HG03469 (cell line): Measurements from ENCODE around the gene GOT1.

Source experiments
- ATAC-seq: cut with Tn5 transposase; IDR thresholded peaks from one replicate; pipeline ENCODE4 v1.9.1; 2021; ENCODE audit warnings: mild to moderate bottlenecking, moderate library complexity, moderate number of reproducible peaks; ENCODE audit not compliant: unreplicated experiment

Gene GOT1

DNA sequence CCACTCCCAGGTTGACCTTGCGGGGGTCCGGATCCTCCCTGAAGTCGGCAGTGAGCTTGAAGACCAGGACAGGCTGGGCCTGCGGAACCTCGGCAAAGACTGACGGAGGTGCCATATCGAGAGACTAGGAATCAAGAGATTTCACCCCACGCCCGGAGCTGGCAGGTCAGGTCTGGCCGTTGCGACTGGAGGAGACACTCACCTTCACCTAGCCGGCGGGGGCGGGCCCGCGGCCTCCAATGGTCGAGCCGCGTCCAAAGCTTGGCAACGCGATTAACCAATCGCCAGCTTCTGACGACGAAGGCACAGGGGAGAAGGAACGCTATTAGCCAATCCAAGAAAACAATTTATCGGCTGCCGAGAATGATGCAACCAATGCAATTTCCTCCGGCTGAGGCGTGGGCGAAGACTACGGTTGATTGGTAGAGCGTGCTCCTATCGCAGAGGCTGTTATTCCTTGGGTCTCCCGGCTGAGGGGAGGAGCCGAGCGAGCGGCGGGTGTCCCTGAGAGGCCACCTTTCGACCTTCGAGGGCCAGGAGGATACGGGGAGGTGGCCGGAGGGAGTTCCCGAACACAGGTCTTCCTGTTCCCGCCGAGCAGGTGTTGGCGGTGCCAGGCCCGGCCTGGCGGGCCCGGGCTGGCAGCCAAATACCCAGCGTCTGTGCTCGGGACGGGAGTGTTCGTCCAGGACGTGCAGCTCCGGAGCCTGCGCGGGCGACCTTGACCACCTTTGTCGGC is at the start of gene GOT1:
Gene GOT1 (minus strand): TSS at position 174 of the 739 bp plus-strand sequence. CDS start 59 bp downstream, at position 115.
- ATAC-seq, result peak; percentile 92

DNA sequence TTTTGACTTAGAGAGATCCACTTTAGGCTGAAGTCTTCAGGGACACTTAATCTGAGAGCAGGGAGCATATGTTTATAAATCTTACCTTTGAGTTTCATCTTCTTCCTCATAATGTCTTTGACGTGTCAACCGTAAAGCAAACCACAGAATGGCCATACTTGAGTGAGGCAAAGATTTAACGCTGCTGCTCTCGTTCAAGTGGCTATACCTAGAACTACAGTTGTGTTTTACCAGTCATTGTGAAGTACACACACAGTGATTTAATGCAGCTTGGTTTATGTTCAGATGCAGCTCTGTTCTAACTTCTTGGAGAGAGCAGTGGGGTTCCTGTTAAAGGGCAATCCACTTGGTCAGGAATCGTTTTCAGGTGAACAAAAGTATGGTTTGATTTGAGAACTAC is 39.9 kb upstream of the GOT1 start:
- no peak for ATAC-seq

DNA sequence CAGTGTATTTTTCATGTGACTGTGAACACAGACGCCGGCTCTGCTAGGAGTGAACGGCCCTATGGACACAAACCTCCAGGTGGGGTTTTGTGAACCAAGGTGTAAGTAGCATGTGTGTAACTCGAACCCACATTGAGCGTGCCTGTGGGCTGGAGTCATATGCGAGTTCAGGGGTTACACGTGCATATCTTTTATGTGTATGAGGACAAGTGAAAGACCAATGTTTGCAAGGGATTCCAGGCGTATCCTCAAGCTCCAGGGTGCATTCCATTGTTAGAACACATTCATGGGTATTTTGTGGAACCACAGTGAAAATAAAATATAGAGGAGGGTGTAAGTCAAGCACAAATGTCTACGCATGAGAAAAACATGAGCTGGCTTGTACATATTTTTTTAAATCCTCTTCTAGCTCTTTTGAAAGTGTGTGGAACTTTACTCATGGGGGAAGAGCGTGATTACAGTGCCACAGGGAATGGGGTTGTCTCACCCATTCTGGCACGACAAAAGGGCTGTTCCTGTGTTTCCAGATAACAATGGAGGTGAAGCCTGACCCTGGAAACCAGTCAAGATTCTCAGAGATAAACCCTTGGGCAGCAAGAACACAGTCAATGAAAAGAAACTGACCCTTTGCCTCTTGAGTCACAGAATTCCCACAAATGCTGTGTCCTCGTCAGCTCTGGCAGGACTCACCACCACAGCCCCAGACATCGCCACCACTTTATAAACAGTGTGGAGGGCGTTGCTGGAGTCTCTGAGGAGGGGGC is 37.0 kb upstream of the GOT1 start:
- no peak for ATAC-seq

DNA sequence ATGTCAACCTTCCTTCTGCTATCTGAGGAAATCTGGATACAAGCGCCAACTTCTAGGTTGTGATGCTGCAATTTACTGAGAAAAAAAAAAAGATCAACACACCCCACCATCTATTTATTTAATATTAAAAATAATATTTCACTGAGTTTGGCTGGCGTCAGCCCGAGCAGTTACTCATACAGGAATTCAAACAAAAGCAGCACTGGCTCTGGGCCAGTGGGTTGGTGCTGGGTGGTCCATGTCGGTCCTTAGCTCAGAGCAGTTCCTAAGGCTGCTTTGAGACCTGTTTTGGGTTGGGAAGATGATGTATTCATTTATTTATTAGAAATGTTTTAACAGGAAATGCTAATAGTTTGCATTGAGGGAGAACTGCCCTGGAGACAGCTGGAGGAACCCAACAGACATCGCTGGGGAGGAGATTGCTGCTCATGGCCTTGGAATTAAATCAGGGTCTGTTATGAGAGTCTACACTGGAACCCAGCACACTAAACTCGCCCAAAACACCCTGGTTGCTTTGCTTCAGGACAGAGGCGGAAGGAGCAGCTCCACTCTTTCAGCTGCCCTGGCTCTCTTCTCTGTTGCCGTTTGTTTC is 36.3 kb upstream of the GOT1 start:
- no peak for ATAC-seq

DNA sequence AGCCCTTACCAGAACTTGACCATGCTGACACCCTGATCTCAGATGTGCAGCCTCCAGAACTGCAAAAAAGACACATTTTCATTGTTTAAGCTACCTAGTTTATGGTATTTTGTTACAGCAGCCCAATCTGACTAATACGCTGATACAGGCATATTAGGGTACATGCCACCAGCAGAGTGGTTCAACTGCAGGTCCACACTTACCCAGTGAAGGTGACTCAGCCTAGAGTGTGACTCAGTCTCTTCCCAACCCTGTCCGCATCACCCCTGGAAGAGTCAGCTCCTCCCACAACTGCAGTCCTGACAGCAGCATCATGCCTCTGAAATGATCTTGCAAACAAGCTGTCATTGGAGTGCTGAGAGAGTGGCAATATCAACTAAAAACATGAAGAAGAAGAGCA is 30.8 kb upstream of the GOT1 start:
- no peak for ATAC-seq

DNA sequence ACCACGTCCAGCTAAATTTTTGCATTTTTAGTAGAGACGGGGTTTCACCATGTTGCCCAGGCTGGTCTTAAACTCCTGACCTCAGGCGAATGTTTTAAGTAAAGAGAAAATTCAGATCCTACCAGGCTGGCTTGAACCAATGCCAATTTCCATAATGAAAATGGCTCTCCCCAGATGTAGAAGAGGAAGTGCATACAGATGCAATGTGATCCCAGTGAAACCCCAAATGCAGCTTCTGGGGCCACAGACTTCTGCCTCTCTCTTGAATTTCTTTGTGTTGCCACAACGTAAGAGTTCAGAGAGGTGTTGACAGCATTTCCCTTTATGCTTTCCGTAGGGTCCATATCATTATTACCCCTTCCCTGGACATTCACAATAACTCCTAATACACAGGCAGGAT is 29.6 kb upstream of the GOT1 start:
- ATAC-seq, result no peak

DNA sequence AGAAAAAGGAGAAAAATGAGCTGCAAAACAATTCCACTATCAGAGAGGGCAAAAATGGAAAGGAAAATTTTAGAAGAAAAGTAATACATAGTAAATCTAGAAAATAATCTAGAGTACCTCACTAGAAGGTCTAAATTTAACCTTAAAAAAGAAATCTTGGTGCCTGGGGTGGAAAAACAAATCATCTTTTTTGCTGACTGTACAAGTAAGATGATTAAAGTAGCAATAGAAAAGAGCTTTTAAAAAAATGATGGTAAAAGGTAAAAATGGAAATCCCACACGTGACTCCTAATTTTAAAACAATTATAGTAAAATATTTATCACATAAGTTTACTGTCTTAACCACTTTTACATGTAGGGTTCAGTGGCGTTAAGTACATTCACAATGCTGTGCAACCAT is 28.8 kb upstream of the GOT1 start:
- ATAC-seq, result no peak

DNA sequence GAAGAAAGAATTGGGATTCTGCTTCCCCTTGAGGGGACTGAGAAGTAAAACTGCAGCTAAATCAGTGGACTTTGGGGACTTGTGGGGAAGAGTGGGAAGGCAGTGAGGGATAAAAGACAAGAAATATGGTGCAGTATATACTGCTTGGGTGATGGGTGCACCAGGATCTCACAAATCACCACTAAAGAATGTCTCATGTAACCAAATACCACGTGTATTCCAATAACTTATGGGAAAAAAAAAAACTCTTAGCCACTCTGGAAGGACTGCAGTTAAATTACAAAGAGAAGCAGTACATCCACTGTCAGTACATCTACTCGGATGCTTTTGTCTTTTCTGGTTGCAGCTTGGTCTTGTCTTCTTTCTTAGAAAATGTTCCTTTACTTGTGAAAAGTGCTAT is 27.4 kb upstream of the GOT1 start:
- ATAC-seq, result no peak

DNA sequence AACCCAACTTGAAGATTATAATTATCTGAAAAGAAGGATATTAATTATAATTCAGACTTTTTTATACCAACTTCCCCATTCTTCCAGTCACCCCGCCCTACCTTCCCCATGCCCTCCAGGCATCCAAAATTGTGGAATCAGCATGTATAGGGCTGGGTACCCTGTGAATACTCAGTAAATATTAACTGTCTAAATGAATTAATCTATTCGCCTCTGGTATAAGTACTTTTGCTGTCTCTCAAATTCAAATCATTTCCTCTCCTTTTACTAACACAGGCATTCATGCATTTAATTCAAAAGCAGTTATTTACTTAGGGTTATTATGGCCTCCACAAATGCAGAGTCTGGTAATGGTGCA is 26.5 kb upstream of the GOT1 start:
- no peak for ATAC-seq

DNA sequence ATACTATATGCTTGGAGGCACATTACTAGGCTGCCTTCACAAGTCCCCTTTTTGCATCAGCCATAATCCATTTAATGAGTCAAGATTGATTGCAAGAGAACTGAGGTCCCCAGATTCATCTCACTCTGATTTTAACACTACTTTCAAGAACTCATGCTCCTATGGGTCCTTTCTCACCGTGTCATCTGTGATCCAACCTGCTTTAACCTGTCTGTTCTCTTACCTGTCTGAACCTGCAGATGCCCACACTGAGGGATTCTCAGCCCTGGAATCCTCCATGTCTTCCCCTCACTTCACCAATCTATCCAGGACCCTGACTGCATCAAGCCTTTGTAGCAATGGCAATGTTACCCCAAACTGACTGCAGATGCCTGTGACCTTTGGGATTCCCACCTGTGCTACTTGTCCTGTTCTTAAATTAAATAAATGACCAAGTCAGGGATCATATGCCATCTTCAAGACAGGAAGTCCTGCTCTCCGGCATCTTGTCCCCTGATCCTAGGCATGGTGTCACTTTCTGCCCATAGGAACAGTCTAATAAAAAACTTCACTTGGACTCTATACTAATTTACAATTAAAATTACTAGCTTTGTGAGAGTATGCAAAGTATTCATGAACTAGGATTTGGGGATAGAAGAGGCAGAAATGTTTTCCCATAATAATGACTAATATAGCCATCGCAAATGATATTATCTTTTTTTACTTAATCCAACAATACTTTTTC is 25.9 kb upstream of the GOT1 start:
- no peak for ATAC-seq

DNA sequence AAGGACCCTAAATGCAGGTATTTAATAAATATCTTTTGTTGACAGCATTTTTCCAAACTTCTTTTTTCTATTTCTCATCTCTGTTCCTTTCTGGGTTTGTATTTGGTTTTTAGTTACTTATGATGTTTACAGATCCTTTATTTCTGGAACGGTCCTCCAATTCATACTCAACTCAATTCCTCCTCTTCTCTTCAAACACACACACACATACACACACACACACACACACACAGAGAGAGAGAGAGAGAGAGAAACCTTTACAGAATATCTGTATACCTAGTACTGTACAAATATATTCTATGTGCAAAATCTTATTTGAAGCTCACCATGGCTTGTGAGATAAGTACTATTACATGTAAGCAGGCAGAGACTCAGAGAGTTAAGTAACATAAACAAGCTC is 21.6 kb upstream of the GOT1 start:
- ATAC-seq, result no peak

DNA sequence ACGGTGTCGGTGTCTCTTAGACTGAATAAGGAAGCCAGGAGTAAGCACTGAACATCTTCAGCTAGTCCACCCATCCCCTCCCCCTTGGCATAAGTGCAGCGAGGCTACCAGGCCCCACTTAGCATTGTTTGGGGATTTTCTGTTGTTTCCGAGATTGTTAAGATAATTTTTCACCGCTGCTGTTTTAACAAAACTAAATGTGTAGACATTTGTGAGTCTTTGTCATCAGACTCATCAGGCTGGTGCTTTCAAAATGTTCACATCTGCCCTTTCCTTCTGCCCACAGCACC is 21.0 kb upstream of the GOT1 start:
- ATAC-seq, result no peak

DNA sequence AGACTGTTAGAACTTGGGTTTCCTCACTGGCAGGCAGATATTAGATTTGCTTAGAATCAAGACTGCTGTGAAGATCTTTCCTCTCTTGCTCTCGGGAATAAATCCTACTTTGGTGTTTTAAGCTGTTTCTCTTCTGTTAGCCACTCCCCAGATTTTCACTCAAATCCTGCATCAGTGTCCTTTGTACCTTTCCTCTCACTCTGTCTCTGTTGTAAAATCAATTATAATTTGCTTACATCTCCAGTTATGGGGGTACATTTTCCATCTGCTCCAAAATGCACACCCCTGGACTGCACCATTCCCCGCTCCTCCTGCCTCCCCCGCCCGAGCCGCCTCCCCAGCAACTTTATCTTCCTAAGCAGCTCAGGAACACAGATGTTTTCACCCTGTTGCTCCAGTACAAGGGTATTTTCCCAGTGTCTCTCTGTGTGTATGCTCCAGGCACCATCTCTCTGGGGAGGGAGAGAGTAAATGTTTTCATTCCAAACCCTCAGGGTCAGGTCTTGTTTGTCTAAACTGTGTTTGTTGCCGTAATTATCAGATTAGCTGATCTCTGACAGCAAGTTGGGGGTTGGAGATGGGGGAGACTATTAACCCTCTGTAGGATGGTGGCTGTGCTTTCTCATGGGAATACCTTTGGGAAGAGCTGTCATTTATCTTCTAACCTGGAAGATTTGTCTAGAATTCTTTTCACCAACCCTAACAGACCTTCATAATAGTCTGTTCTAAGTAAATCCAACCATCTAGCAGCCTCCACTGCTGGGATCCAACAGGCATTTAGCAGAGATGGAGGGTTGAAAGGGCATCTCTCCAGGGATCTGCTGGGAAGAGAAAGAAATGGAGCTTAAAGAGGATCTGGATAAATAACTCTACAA is 20.4 kb upstream of the GOT1 start:
- ATAC-seq, result no peak

DNA sequence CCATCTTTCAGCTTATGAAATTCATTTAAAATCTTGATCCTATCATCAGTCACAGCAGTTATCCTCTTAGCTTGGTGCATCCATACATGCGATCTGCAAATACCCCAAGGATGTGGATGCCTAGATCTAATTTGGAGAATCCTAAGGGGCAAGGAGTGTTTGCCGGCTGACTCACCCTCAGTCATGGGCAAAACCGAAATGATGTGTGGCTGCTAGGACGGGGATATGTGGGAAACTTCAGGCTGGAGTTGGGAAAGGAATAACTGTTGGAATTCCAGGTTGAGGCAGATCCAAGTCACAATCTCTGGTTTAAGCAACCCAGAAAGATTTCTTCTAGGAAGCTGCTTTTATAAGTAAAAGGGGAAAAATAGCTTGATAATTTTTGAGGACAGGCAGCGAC is 19.7 kb upstream of the GOT1 start:
- no peak for ATAC-seq

DNA sequence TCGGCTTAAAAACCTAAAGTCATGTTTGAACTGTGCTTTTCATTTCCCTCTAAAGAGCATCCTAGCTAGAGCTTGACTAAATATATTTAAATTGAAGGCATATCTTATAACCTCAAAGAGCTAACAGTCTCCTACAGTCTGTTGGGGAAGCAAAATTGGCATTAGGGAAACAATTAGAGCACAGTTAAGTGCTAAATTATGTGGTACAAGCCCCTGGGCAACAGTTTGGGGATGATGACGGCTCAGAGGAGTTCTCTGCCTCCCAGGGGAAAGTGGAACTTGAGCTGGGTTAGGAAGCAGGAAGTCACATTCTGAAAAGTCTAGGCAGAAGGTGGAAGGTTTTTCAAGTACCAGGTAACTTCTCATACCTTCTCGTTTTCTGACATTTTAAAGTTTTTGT is 18.6 kb upstream of the GOT1 start:
- ATAC-seq, result no peak

DNA sequence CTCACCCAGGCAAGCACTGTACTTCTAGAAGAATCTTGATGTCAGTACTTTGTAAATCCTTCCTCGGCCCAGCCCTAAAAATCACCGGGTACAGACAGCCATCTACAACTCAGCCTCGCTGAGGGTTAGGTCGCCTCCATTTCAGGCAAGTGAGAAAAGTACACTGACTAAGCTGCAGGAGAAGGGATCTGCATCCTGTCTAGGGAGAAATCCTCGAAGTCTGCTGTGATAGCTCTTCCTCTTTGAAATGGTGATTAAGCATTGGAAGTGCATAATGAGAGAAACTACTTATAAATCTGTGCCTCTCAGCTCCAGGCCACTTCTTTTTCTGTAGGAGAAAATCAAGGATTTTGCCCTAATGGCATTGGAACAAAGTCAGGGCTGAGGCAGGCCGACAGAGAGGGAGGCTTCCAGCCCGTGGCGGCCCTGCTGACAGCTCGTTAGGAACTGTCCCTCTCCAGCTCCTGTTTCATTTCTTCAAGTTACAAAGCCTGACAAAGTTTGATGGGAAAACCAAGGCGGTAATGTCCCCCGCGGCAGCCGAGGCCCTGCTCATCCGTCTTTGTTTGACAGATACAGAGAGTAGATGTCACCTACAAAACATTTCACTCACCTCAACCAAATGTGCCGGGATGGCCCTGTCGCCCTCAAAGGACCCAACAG is 14.1 kb upstream of the GOT1 start:
- no peak for ATAC-seq

DNA sequence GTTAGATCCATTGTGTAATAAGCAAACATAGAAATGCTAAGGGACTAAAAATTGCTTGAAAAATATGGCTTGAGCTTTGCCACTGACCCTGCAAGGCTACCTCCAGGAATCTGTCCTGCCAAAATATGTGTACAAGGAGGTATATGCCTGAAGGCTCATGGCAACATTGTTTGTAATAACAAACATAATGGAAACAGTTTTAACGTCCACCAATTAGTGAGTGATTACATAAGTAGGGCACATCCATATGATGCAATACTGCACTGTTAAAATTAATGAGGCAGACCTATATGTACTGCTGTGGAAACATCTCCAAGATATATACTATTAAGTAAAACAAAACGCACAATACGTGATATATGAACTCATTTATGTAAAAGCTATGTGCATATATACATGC is 13.1 kb upstream of the GOT1 start:
- no peak for ATAC-seq

DNA sequence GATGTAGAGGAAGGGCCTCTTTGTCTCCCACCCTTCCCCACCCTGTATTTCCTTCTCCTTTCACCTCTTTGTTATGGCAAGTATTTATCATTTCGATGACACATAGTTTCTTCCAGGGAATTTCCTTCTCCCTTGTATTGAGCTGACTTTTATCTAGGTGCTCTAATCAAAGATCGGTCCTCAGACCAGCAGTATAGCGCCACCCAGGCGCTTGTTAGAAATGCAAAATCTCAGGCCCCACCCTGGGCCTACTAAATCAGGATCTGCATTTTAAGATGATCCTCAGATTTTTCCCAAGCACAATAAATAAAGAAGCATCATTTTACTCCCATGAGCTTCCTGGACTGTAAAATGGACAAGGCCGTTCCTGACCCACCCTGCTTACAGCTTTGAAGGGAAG is 12.0 kb upstream of the GOT1 start:
- no peak for ATAC-seq

DNA sequence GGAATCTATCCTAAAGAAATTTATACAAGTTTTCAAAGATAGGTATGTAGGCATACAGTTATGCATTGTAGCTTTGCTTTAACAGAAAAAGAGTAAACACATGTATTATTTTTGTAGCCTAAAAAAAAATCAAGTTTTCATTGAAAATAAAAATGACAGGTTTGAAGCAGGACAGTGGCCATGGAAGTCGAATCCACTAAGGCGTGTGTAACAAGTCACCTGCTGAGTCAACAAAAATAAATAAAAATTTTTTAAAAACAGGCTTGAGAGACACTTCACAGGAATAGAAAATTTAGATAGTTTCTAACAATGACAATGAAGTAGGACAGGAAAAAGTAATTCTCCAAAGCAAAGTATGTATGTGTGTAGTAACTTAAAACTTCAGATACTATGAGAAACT is 8.5 kb upstream of the GOT1 start:
- ATAC-seq, result no peak

DNA sequence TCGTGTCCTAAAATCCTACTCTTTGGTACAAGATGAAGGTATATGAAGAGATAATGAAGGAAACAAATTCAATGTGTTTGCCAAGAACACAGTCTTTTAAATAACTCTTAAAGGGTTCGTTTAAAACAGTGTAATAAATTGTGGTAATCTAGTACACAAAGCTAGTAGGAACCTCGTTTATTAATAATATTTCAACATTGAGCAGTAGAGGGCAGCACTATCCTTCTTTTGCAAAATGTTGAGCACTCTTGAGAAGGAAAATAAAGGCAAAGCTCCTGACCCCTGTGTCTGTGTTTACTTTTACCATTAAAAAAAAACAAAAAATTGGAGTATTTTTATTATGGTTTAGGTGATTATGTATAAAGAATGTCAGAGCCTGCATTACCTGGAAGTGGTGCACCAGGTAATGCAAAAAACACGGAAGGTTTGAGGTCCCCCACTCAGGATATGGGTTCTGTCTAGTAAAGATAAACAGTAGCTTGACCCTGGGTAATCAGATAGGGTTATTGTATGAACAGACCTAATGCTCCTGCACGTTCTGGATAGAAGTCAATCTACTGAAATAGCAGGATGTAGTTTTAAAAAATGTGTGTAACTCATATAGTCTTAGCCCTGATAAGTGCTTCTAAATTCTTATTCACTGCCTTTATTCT is 5.7 kb upstream of the GOT1 start:
- ATAC-seq, result no peak
